ENCODE measurements around the gene URI1.

URI1 gene

GRCh38 chr19:30056580-30056979 is 114.5 kb downstream of the URI1 start:
- DNase-seq (ENCODE audit: low read depth in 2 of 2), result no peak

GRCh38 chr19:30059741-30060457 is 117.9 kb downstream of the URI1 start:
- DNase-seq (ENCODE audit: low read depth in 2 of 2), result no peak

GRCh38 chr19:30060531-30061222 is 118.6 kb downstream of the URI1 start:
- DNase-seq (ENCODE audit: low read depth in 2 of 2), result no peak

GRCh38 chr19:30061223-30062064 is 119.4 kb downstream of the URI1 start:
- DNase-seq (ENCODE audit: low read depth in 2 of 2), result no peak

- DNase-seq (ENCODE audit: low read depth in 2 of 2), result no peak
Observed at GRCh38 chr19:30062065-30062906, 120.2 kb downstream of the URI1 start.

GRCh38 chr19:30062907-30063649 is 121.0 kb downstream of the URI1 start:
- no peak for DNase-seq (ENCODE audit: low read depth in 2 of 2)

GRCh38 chr19:30063650-30064347 is 121.8 kb downstream of the URI1 start:
- DNase-seq (ENCODE audit: low read depth in 2 of 2), result no peak

GRCh38 chr19:30064348-30064699 is 122.3 kb downstream of the URI1 start:
- DNase-seq (ENCODE audit: low read depth in 2 of 2), result no peak

GRCh38 chr19:30064771-30065494 is 122.9 kb downstream of the URI1 start:
- DNase-seq (ENCODE audit: low read depth in 2 of 2), result no peak

- DNase-seq (ENCODE audit: low read depth in 2 of 2), result no peak
Observed at GRCh38 chr19:30065680-30066606, 123.9 kb downstream of the URI1 start.
